ENCODE results near the gene CDKAL1.
"Not testable (repeated sequence)": the region's sequence is repeated elsewhere in the genome, so short reads cannot be mapped to it uniquely, and the experiment has no call there.

Gene CDKAL1

DNA sequence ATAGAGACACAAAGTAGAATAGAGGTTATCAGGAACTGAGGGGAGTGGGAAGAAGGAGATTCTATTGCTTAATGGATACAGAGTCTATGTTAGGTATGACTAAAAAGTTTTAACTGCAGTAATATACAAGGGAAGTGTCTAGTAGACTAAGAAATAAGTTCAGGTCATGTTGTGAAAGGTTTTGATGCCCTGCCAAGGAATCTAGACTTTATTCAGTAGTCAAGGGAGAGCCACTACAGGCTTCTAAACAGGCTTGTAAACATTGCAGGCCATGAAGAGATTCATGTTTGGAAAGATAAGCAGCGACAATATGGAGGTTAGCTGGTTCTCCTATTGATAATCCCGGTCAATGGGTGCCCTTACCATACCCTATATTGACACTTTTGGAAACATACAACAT, 706.5 kb downstream of the CDKAL1 start:
- Histone ChIP-seq H3K4me1 (ENCODE audit: insufficient read depth, low read length) (no peaks in the 10 kb centered on the region), H3K9me3 (ENCODE audit: control insufficient read depth, insufficient read depth, low read length) (0 out of 2 replicates have a peak, but pooled peaks cover 4% of the 10 kb centered on the region), H3K36me3 (ENCODE audit: insufficient read depth, low read length) (no peaks in the 10 kb centered on the region), H3K9ac (ENCODE audit: low read depth, low read length) (no peak overlapping the region)

DNA sequence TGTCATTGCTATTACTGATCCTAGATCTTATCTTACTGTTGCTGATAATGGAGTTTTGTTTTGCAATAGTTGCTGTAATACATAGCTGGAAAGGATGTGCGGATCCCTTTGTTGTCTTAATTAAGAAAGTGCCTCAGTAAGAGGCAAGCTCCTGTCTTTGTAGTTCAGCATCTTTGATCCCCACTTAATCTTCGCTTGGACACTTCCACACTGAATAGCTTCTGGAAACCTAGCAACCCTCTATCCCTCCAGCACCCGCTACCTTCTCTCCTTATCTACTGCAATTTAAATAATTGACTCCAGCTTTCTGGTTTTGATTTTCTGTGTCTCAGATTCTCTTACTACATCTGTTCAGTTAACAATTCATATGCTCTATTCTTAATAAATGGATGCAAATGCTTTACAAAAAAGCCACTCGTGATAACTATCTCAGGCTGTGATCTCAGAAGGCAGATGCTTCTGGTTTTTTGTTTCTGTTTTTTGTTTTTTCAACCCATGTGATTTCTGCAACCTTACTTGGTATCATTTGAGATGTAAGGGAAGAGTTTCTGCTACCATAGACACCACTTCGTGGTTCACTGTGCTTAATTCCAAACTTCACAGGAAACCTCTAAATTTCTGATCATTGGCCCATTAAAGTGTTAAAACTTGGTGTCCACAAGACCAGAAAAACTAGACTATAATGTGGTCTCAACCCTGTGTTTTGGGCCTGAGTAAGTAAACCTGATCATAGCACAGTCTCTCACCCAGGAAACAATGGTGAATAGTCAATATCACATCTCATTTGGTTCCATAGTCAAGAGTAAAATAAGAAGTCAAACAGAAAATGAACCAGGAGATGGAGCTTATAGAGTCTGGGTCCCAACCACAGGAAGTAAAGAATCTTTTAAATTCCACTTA, 707.2 kb downstream of the CDKAL1 start:
- Histone ChIP-seq H3K4me1 (ENCODE audit: insufficient read depth, low read length) (no peaks in the 10 kb centered on the region), H3K9me3 (ENCODE audit: control insufficient read depth, insufficient read depth, low read length) (0 out of 2 replicates have a peak, but pooled peaks cover 4% of the 10 kb centered on the region), H3K9ac (ENCODE audit: low read depth, low read length) (no peak overlapping the region), H3K36me3 (ENCODE audit: insufficient read depth, low read length) (no peaks in the 10 kb centered on the region)

DNA sequence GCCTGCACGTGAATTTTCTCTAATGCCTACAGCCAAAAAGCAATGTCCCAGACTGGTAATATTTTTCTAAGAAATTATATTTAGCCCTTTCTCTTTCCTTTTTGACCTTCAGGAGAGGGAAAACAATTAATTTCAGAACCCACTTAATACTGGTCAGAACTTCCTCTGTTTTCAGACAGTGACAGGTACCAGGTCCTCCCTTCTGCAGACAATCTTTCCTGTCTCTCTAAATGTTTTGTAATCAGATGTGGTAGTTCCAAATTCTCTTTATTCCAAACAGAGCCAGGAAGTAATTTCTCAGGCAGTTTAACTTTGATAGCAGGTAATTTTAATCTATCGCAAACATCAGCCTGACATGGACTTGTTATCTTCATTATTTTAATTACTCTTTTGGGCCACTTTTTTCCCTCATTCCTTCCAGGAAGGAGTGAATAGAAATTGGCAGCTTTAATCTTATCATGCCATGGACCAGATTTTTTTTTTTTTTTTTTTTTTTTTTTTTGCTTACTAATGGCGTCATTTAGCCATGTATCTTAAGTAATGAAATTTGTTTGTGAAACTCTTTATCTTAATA, 710.7 kb downstream of the CDKAL1 start:
- H3K9me3 ChIP-seq (ENCODE audit: control insufficient read depth, insufficient read depth, low read length): no peaks in the 10 kb centered on the region
- no peaks in the 10 kb centered on the region for H3K4me1 ChIP-seq (ENCODE audit: insufficient read depth, low read length)
- no peak overlapping the region for H3K9ac ChIP-seq (ENCODE audit: low read depth, low read length)
- H3K36me3 ChIP-seq (ENCODE audit: insufficient read depth, low read length): no peaks in the 10 kb centered on the region

DNA sequence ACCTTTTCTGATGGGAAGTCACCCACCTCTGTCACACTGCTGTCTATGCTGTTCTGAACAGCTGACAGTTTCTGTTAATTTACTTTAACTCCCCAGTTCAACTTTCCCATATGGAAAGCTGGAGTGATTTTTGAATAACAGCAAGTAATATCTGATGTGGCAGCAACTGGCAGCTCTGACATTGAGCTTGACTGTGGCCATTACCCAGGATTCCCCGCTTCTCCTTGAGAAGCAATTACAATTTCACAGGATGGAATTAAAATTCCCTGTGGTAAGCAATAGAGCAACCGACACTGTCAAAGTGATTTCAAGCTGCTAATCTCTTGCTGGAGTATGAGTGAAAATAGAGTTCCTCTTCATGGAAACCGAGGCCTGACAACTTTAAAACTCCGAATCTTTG, 711.2 kb downstream of the CDKAL1 start:
- H3K4me1 ChIP-seq (ENCODE audit: insufficient read depth, low read length): no peaks in the 10 kb centered on the region
- peaks cover 2% of the 10 kb centered on the region; the same call in 1 of the 2 replicates for H3K9me3 ChIP-seq (ENCODE audit: control insufficient read depth, insufficient read depth, low read length)
- no peak overlapping the region for H3K9ac ChIP-seq (ENCODE audit: low read depth, low read length)
- no peaks in the 10 kb centered on the region for H3K36me3 ChIP-seq (ENCODE audit: insufficient read depth, low read length)

DNA sequence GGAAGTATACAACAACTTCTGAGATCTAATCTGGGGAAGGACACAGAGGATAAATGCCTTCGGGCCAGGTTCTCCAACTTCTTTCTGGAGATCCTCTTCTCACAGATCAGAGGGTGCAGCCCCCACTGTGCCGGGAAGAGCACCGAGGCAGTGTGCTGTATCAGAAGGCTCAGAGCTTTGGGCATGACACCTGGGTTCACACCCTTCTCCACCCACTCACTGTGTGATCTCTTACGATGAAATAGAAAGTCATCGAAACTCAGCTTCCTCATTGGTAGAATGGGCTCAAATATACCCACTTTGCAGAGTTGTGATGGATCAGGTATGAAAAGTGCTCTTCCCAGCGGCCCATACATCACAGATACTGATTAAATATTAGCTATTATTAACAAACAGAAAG, 711.8 kb downstream of the CDKAL1 start:
- peaks cover 5% of the 10 kb centered on the region; the same call in 1 of the 2 replicates for H3K9me3 ChIP-seq (ENCODE audit: control insufficient read depth, insufficient read depth, low read length)
- no peaks in the 10 kb centered on the region for H3K36me3 ChIP-seq (ENCODE audit: insufficient read depth, low read length)
- H3K9ac ChIP-seq (ENCODE audit: low read depth, low read length): no peak overlapping the region
- H3K4me1 ChIP-seq (ENCODE audit: insufficient read depth, low read length): no peaks in the 10 kb centered on the region

DNA sequence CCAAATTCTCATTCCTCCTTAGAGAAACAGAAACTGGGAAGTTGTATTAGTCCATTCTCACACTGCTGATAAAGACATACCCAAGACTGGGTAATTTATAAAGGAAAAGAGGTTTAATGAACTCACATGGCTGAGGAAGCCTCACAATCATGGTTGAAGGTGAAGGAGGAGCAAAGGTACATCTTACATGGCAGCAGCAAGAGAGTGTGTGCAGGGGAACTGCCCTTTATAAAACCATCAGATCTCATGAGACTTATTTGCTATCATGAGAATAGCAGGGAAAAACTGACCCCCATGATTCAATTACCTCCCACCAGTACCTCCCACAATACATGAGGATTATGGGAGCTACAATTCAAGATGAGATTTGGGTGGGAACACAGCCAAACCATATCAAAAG, 720.2 kb downstream of the CDKAL1 start:
- not testable (repeated sequence) for H3K9ac ChIP-seq (ENCODE audit: low read depth, low read length); H3K36me3 ChIP-seq (ENCODE audit: insufficient read depth, low read length); H3K4me1 ChIP-seq (ENCODE audit: insufficient read depth, low read length); H3K9me3 ChIP-seq (ENCODE audit: control insufficient read depth, insufficient read depth, low read length)

DNA sequence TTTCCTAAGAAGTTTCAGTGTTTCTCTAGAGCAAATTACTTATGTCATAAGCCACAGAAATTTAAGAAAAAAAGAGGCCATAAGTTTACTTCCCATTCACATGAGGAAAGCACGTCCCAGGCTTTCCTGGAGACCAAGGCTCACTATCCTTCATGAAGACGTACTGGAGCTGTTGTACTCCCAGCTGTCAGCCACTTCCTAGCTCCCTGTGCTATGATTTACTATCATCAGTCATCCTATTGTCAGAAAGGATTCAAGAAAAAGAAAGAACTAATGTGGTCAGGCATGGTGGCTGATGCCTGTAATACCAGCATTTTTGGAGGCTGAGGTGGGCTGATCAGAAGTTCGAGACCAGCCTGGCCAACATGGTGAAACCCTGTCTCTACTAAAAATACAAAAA, 721.9 kb downstream of the CDKAL1 start:
- Histone ChIP-seq H3K4me1 (ENCODE audit: insufficient read depth, low read length) (no peaks in the 10 kb centered on the region), H3K9ac (ENCODE audit: low read depth, low read length) (no peak overlapping the region), H3K9me3 (ENCODE audit: control insufficient read depth, insufficient read depth, low read length) (peaks cover 5% of the 10 kb centered on the region), H3K36me3 (ENCODE audit: insufficient read depth, low read length) (no peaks in the 10 kb centered on the region)

DNA sequence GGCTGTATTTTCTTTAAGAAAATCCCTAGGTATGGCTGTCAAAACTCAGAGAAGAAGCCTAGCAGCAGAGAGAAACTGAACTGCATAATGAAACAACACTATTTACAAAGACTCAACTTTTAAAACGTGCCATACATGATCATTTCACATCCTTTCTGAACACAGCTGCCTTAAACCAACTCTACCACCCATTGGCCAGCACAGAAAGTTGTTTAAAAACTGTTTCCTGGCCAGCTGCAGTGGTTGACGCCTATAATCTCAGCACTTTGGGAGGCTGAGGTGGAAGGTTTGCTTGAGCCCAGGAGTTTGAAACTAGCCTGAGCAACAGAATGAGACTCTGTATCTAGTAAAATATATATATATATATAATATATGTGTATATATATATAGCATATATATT, 722.9 kb downstream of the CDKAL1 start:
- H3K9ac ChIP-seq (ENCODE audit: low read depth, low read length): no peak overlapping the region
- H3K4me1 ChIP-seq (ENCODE audit: insufficient read depth, low read length): no peaks in the 10 kb centered on the region
- H3K9me3 ChIP-seq (ENCODE audit: control insufficient read depth, insufficient read depth, low read length): peaks cover 5% of the 10 kb centered on the region
- no peaks in the 10 kb centered on the region for H3K36me3 ChIP-seq (ENCODE audit: insufficient read depth, low read length)

DNA sequence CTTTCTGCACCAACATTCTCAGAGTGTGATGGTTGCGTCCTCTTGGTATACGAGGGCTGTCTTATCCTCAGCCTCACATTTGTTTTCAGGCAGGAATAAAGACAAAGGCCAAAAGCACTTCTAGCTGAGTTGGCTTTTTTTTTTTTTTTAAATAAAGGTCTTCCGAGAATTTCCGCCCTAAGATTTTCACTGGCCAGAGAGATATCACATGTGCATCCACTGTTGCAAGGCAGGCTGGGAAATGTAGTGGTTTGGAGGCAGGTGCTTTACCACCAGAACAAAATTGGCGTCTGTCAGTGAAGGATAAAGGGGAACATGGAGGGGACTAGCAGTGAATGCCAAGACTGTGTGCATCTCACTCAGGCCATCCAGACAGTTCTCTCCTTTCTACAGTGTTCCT, 724.4 kb downstream of the CDKAL1 start:
- H3K9me3 ChIP-seq (ENCODE audit: control insufficient read depth, insufficient read depth, low read length): peaks cover 5% of the 10 kb centered on the region
- H3K9ac ChIP-seq (ENCODE audit: low read depth, low read length): no peak overlapping the region
- H3K4me1 ChIP-seq (ENCODE audit: insufficient read depth, low read length): no peaks in the 10 kb centered on the region
- no peaks in the 10 kb centered on the region for H3K36me3 ChIP-seq (ENCODE audit: insufficient read depth, low read length)

DNA sequence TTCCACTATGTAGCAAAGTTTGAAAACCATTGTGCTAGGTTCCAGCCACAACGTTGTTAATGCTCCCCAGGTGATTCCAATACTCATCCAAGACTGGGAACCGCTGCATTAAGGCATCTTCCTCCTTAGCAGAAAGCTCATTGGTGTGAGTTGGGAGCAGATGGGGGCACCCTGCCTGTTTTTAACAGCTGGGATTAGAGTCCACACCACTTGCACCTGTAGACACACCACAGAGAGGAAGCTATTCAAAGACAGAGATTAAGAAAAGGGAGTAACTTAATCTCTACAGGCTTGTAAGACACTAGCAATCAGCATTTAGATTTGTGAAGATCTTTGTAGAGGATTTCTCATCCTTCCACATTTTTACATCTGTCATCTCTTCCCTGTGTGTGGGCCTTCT, 725.4 kb downstream of the CDKAL1 start:
- Histone ChIP-seq H3K9me3 (ENCODE audit: control insufficient read depth, insufficient read depth, low read length) (no peaks in the 10 kb centered on the region; the same call in 1 of the 2 replicates), H3K9ac (ENCODE audit: low read depth, low read length) (no peak overlapping the region), H3K36me3 (ENCODE audit: insufficient read depth, low read length) (no peaks in the 10 kb centered on the region), H3K4me1 (ENCODE audit: insufficient read depth, low read length) (no peaks in the 10 kb centered on the region)

DNA sequence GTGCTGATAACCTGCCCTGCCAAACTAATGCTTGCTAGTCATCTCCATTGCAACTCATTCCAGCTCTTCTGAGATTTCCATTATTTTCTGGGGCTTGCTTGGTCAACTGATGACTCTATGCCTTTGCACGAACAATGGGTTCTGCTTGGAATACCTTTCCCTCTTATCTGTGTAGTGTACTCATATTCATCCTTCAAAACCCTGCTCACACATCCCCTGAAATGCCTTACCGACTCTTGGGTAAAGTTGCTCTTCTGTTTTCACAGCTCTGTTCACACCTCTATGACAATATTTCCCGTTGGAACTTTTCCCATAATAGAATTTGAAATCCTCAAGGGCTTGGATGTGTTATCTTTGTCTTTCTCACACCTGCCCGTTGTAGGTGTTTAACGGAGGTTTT, 728.2 kb downstream of the CDKAL1 start:
- H3K4me1 ChIP-seq (ENCODE audit: insufficient read depth, low read length): no peaks in the 10 kb centered on the region
- no peaks in the 10 kb centered on the region for H3K36me3 ChIP-seq (ENCODE audit: insufficient read depth, low read length)
- H3K9me3 ChIP-seq (ENCODE audit: control insufficient read depth, insufficient read depth, low read length): no peaks in the 10 kb centered on the region
- H3K9ac ChIP-seq (ENCODE audit: low read depth, low read length): no peak overlapping the region

DNA sequence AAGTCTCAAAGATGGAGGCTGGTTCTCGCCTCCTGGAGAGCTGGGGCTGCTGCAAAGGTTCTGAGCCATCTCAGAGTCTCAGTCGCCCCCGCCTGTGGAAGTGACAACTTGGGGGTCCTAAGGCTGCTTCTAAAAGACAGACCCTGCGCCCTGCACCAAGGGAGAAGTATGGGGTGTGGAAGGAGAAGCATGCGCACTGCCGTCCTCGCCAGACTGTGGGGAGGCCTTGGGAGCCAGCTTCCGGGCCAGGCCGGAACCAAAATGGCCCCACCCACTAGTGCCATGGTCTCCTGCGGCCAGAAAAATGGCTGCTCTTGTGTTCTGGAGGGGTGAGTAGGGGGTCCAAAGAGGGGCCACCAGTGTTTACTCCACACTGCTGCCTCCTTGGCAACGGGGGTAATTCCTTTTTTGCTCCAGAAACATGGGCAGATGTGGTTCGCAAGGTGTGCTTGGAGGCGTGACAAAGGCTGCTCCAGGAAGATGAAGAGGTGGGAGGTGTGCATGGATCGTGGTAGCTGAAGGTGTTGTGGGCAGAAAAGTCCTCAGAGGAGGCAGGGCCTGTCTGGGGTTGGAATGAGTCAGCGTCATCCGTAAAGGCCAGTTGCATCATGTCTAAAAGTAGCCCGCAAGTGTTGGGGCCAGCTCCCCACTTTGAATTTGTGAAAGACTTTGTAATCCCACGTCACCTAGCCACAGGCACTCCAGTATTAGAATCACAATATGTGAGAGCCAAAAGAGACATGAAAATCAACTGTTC, 729.5 kb downstream of the CDKAL1 start:
- no peaks in the 10 kb centered on the region for H3K36me3 ChIP-seq (ENCODE audit: insufficient read depth, low read length)
- no peak overlapping the region for H3K9ac ChIP-seq (ENCODE audit: low read depth, low read length)
- H3K4me1 ChIP-seq (ENCODE audit: insufficient read depth, low read length): no peaks in the 10 kb centered on the region
- H3K9me3 ChIP-seq (ENCODE audit: control insufficient read depth, insufficient read depth, low read length): no peaks in the 10 kb centered on the region

DNA sequence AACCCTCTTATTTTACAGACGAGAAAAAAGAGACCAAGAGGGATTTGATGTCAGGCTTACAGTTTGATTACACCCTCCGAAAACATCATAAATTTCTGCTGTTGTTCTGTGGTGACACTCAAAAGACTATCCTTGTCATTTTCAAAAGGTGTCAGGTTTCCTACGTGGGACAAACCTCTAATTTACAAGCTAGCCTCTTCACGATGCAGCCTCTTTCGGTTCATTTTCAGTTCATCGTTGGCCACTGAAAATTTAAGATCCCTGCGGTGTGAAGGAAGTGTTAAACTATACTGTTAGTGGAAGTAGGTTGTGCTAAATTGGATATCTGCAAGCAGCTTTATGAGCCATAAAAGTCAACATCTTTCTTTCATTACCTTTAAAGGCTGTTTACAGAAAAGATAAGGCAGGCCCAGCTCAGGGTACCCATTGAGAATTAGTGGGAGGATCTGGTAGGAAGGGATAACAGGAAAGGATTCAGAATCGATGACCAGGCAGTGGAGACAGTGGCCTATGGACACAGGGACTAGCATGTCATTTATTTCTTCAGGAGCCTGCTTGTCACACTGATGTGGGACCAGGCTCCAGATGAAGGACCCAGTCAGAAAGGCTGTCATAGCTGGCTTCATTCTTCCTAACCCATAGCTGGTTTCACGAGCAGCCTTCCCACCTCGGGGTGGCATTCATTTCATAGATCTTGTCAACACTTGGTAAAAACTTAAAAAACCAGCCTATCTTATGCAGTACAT, 730.2 kb downstream of the CDKAL1 start:
- Histone ChIP-seq H3K9ac (ENCODE audit: low read depth, low read length) (no peak overlapping the region), H3K36me3 (ENCODE audit: insufficient read depth, low read length) (no peaks in the 10 kb centered on the region), H3K4me1 (ENCODE audit: insufficient read depth, low read length) (no peaks in the 10 kb centered on the region)

DNA sequence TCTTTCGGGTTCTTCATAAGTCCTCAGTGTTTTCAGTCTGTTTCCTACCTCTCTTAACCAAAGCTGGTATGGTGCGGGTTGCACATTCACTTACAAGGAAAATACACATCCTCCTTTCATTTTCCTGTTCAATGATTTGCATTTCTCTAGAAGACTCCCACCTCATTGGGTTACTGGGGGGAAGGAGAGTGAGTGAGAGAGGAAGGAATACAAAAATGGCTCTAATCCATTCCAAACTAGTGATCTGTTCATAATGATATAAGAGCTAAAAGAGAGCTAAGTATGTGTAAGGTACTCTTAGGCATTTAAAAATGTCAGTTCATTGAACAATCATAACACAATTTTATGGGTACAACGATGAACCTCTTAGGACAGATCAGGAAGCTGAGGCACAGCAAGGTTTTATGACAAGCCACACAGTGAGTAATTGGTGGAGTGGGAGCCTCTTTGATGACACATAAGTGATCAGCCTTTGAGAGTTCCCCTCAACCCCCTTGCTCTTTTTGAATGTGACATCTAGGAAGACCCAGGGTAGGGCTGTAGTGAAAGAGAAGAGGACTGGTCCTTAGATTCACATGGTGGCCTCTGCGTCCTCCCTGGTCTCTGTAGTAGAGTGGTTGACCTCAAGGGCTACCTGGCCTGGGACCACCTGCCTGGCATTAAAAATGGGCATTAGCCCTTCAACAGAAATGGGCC, 730.9 kb downstream of the CDKAL1 start:
- Histone ChIP-seq H3K4me1 (ENCODE audit: insufficient read depth, low read length) (no peaks in the 10 kb centered on the region), H3K9ac (ENCODE audit: low read depth, low read length) (no peak overlapping the region), H3K9me3 (ENCODE audit: control insufficient read depth, insufficient read depth, low read length) (no peaks in the 10 kb centered on the region), H3K36me3 (ENCODE audit: insufficient read depth, low read length) (no peaks in the 10 kb centered on the region)

More for the DNA sequence above, 730.2 kb downstream of the CDKAL1 start:
- H3K9me3 ChIP-seq (ENCODE audit: control insufficient read depth, insufficient read depth, low read length): no peaks in the 10 kb centered on the region
